Endothelial cell of coronary artery (primary cell): ENCODE measurements around the gene E4F1. TPM values are rescaled to one million over a fixed set of nuclear protein-coding genes. Genes with fewer than 3 reads are reported as not detected.

Source experiments
- total RNA-seq: library from RNA; depleted of rRNA; stranded (reverse); fragments of >200 nt; gene quantifications from 2 replicates; pipeline ENCODE4 v1.2.3, GENCODE V29; 2014

Gene E4F1, protein sequence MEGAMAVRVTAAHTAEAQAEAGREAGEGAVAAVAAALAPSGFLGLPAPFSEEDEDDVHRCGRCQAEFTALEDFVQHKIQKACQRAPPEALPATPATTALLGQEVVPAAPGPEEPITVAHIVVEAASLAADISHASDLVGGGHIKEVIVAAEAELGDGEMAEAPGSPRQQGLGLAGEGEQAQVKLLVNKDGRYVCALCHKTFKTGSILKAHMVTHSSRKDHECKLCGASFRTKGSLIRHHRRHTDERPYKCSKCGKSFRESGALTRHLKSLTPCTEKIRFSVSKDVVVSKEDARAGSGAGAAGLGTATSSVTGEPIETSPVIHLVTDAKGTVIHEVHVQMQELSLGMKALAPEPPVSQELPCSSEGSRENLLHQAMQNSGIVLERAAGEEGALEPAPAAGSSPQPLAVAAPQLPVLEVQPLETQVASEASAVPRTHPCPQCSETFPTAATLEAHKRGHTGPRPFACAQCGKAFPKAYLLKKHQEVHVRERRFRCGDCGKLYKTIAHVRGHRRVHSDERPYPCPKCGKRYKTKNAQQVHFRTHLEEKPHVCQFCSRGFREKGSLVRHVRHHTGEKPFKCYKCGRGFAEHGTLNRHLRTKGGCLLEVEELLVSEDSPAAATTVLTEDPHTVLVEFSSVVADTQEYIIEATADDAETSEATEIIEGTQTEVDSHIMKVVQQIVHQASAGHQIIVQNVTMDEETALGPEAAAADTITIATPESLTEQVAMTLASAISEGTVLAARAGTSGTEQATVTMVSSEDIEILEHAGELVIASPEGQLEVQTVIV
- total RNA-seq: 29.4 and 32.5 TPM in 2 replicates

GRCh38 chr16:2223221-2223941 is at the start of gene E4F1:
Gene E4F1 (plus strand): TSS chr16:2223591. CDS start chr16:2223614, 23 bp downstream.

DNA sequence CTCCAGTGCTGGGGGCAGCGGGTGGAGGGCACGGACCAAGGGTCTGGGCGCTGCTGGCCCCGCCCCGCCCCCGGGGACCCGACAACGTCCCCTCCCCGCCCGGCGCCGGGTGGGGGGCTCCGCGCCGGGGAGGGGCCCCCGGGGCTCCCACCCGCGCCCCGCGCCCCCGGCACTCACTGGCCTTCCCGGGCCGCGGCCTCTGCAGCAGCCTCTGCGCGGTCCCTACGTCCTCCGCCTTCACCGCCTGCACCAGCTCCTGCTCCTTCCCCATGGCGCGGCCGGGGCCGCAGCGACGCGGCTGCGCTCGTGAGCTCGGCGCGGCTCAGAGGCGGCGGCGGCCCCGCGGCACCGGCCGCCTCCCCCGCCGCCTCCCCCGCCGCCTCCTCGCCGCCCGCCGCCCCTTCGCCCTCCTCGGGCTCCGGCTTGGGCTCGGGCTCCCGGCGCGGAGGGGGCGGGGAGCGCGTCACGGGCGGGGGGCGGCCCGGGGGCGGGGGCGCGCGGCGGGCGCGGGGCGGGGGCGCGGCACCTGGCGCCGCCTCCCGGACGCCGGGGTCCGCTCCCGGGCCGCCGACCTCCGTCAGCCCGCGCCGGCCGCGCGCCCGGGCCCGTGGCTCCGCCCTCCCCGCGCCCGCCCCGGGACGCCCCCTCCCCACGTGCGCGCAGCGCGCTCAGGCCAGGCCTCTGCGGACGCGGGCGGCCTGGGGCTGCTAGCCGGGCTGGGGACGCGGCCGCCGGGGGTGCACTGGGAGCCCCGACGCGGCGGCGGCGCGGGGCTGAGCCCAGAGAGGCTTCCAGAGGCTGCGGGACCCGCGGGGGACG is 27.0 kb upstream of the E4F1 start, which contains the start of gene CASKIN1:
CASKIN1 (minus strand) TSS at position 444 of the 819 bp plus-strand sequence; CDS start at position 271, 173 bp downstream.

DNA sequence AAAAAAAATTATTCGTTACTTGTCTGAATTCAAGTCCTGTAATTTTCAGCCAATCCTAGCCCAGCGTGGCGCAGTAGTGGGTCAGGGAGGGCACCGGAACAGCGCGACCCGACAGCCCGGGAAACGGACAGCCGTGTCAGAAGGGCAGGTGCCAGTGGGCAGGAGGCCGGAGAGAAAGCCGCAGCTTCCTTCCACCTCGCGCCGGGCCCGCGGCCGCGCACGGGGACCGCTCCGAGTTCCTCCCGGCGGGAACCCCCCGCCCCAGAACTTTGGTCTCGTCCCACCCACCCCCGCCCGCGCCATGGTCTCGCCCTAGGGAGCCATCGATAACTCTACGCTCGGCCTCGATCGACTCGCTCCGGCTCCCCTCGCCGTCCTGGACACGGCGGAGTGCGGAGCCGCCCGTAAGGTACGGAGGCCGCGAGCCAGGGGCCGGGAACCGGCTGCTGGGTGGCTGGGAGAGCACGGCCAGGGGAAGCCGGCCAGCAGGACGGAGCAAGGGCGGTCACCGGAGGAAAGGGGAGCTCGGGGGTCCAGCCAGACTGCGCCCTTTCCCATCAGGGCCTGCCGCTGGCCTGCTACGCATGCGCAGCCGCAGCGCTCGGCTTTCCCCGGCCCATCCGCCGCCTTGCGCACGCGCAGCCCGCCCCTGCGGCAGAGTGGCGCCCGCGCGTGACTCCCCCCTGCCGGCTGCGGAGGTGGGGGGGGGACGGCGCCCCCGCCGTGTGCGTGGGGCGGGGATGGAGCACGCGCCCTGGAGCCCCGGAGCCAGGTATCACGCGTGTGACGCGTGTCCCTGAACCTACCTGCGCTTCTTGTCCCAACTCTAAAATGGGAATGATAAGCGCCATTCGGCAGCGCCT is 18.1 kb upstream of the E4F1 start, which contains the start of gene MLST8:
MLST8 (plus strand) TSS at position 351 of the 863 bp plus-strand sequence. CDS start 632 bp downstream, outside the sequence.

GRCh38 chr16:2210386-2211365 is 12.7 kb upstream of the E4F1 start, which contains the start of gene BRICD5:
Gene BRICD5 (minus strand): TSS chr16:2210863. CDS start chr16:2210833, 30 bp downstream.

GRCh38 chr16:2214719-2214968 is 8.7 kb upstream of the E4F1 start, which contains the start of gene PGP:
Gene PGP (minus strand): TSS chr16:2214840. CDS start chr16:2214777, 63 bp downstream.

DNA sequence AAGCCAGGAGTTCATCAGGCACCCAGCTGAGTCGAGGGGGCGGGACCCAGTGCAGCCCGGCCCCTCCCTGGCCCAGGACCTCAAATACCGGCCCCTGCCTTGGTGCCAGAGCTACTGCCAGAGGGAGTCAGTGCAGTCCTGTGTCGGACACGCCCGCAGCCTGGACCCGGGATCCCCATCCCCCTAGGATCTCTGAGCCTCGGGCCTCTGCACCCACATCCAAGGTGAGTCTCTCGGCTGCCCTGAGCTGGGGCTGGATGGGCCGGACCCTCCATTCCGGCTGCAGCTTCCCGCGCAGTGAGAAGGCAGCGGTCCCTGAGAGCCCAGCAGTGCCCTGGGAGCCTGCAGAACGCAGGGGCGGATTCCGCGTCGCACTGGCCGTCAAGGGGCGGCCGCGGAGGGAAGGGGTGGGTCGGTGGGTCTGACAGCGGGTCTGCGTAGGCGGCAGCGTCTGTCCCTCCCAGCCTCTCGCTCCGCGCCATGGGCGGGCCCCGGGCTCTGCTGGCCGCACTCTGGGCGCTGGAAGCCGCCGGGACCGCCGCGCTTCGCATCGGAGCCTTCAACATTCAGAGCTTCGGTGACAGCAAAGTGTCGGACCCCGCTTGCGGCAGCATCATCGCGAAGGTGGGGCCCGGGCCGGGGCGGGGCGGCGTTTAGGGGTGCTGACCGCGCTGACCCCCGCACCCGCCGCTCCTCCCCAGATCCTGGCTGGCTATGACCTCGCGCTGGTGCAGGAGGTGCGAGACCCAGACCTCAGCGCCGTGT is 13.1 kb downstream of the E4F1 start, which contains the start of gene DNASE1L2:
DNASE1L2 (plus strand) TSS at position 108 of the 765 bp plus-strand sequence; CDS start at position 481, 373 bp downstream.

DNA sequence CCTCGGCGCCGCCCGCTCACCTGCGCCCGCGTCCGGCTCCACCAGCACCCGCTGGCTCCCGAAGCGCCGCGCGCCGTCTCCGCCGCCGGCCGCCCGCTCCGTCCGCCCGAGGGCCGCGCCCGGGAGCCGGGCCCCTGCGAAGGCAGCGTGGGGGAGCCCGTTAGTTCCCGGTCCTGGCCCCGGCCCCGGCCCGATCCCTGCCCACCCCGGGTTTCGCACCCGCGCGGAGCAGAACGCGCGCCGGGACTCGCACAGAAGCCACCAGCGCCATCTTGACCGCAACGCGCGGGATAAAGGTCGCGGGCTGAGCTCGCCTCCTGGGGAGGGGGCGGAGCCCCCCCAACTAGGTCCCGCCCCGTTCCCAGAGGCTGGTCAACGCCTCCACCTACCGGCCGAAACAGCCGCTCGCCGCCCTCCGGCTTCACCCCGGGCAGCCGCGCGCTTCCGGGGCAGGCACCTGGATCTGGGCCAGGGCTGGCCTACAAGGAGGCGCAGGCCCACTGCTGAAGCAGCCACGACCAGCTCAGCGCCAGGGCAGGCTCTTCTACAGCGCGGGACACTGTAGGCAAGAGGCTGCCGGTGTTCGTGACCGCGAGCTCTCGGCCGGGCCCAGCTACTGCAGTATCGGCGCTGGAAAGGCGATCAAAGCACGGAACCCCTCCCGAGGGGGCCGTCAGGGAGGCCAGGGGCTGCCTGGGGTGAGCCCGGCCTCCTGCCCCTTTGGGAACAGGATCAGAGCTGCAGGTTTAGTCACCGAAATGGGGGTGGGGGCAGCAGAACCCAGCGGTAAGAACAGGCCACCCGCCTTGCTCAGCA is 28.1 kb downstream of the E4F1 start, which contains the start of gene ECI1:
ECI1 (minus strand) TSS at position 292 of the 816 bp plus-strand sequence; CDS start at position 271, 21 bp downstream.

DNA sequence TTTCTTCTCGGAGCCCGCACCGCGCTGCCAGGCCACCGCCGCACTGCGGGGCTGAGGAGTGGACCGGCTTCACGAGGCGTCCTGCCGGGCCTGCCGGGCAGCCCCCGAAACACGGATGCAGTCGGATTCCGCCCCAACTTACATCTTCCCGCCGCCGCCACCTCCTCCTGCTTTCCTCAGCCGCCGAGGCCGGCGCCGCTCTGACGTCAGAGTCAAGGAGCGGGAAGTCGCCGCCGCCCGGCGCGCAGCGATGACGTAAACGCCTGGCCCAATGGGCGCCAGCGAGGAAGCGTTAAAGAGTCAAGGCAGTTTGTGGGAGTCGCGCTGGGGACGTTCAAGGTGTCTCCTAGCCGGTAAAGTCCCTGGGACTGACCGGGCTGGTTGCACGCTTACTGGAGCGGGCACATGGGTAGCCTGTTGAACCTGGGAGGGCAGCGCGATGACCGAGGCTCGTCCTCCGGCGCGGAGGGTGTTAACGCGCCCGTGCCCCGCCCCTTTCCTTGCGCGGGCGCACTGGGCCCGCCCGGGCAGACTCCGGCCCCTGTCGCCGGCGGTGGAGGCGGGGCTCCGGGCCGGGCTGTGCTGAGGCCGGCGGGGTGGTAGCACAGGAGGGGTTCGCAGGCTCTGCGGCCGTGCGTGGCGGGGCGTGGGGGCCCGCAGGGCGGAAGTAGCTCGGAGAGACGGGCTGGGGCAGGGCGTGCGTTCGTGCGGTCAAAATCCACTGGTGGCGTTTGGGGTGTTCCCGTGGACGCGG is 44.7 kb downstream of the E4F1 start, which contains the start of gene RNPS1:
RNPS1 (minus strand) TSS at position 214 of the 754 bp plus-strand sequence. CDS start 3,483 bp downstream, outside the sequence.

Other genes starting within 250 kb of the E4F1 start
- gene NOXO1, start 242.1 kb upstream of the E4F1 start, total RNA-seq: not detected in 2 replicates
- 12.8 and 14.6 TPM in 2 replicates for gene GFER, start 239.4 kb upstream of the E4F1 start, total RNA-seq
- gene SYNGR3, start 233.6 kb upstream of the E4F1 start, total RNA-seq: 2.0 and 2.9 TPM in 2 replicates
- gene ZNF598, start 213.8 kb upstream of the E4F1 start, total RNA-seq: 17.7 and 23.6 TPM in 2 replicates
- 0.18 and 0.38 TPM in 2 replicates for gene NPW, start 203.8 kb upstream of the E4F1 start, total RNA-seq
- gene NHERF2, start 196.7 kb upstream of the E4F1 start, total RNA-seq: 63.8 and 66.9 TPM in 2 replicates
- 49.3 and 52.5 TPM in 2 replicates for gene NTHL1, start 175.8 kb upstream of the E4F1 start, total RNA-seq
- 44.4 and 54.6 TPM in 2 replicates for gene TSC2, start 175.6 kb upstream of the E4F1 start, total RNA-seq
- gene PKD1, start 87.7 kb upstream of the E4F1 start, total RNA-seq: 38.1 and 102 TPM in 2 replicates
- 0.75 and 1.3 TPM in 2 replicates for gene RAB26, start 75.0 kb upstream of the E4F1 start, total RNA-seq
- gene TRAF7, start 67.8 kb upstream of the E4F1 start, total RNA-seq: 88.0 and 89.5 TPM in 2 replicates
- 0.19 and 0.54 TPM in 2 replicates for gene CASKIN1, start 27.0 kb upstream of the E4F1 start, total RNA-seq
- gene MLST8, start 18.1 kb upstream of the E4F1 start, total RNA-seq: 13.2 and 19.7 TPM in 2 replicates
- gene BRICD5, start 12.7 kb upstream of the E4F1 start, total RNA-seq: 1.6 and 2.4 TPM in 2 replicates
- gene PGP, start 8.8 kb upstream of the E4F1 start, total RNA-seq: 14.3 and 16.6 TPM in 2 replicates
- gene DNASE1L2, start 12.9 kb downstream of the E4F1 start, total RNA-seq: 0.27 and 0.94 TPM in 2 replicates
- 25.1 and 25.7 TPM in 2 replicates for gene ECI1, start 28.0 kb downstream of the E4F1 start, total RNA-seq
- 58.7 and 63.5 TPM in 2 replicates for gene RNPS1, start 44.5 kb downstream of the E4F1 start, total RNA-seq
- 18.0 and 26.5 TPM in 2 replicates for gene ABCA3, start 117.1 kb downstream of the E4F1 start, total RNA-seq
- 17.1 and 40.8 TPM in 2 replicates for gene CCNF, start 205.9 kb downstream of the E4F1 start, total RNA-seq
- 4.1 and 6.3 TPM in 2 replicates for gene TEDC2, start 236.5 kb downstream of the E4F1 start, total RNA-seq
- under 0.01 and 0.09 TPM in 2 replicates for gene NTN3, start 247.7 kb downstream of the E4F1 start, total RNA-seq